HEK293T (cell line): Measurements from ENCODE around the gene LRMDA.

ENCODE experiments used
- ARNT ChIP-seq: fragments of 450-650 bp; IDR thresholded peaks from 2 replicates; pipeline ENCODE4 v1.6.1; 2017; ENCODE audit warnings: mild to moderate bottlenecking
- LEF1 ChIP-seq: fragments of 450-650 bp; IDR thresholded peaks from 2 replicates; pipeline ENCODE4 v1.6.1; 2017; ENCODE audit warnings: mild to moderate bottlenecking, borderline replicate concordance
- SP1 ChIP-seq: fragments of 450-650 bp; IDR thresholded peaks from 2 replicates; pipeline ENCODE4 v1.6.1; 2017
- SUZ12 ChIP-seq: fragments of 450-650 bp; IDR thresholded peaks from 2 replicates; pipeline ENCODE4 v1.6.1; 2016; ENCODE audit warnings: mild to moderate bottlenecking
- ZNF384 ChIP-seq: fragments of 450-650 bp; IDR thresholded peaks from 2 replicates; pipeline ENCODE4 v1.6.1; 2016

- TF ChIP-seq SP1 (no peak), ARNT (no peak), ZNF384 (no peak), LEF1 (no peak), SUZ12 (no peak)
Observed at GRCh38 chr10:75569506-75569905, 138.1 kb downstream of the LRMDA start.
